ENCODE measurements around the gene CXCR5.
A peak's percentile ranks its signal among the peaks of the same experiment; 100 is the strongest.

The CXCR5 gene

GRCh38 chr11:118877487-118878162 is 6.1 kb upstream of the CXCR5 start:
- DNase-seq: no peak

- no peak for DNase-seq
Measured at GRCh38 chr11:118878163-118878563, 5.5 kb upstream of the CXCR5 start.

GRCh38 chr11:118881228-118881627 is 2.5 kb upstream of the CXCR5 start:
- DNase-seq: no peak

- no peak for DNase-seq
Measured at GRCh38 chr11:118882491-118882890, 1.2 kb upstream of the CXCR5 start.

- no peak for DNase-seq
Measured at GRCh38 chr11:118883004-118883367, 706 bp upstream of the CXCR5 start.

GRCh38 chr11:118884875-118885274 is 1.2 kb downstream of the CXCR5 start:
- no peak for DNase-seq

GRCh38 chr11:118885319-118885718 is 1.6 kb downstream of the CXCR5 start:
- DNase-seq: no peak

GRCh38 chr11:118885831-118886565 is 2.3 kb downstream of the CXCR5 start:
- no peak for DNase-seq

GRCh38 chr11:118886681-118887111 is 3.0 kb downstream of the CXCR5 start:
- DNase-seq: no peak

- DNase-seq: no peak
Measured at GRCh38 chr11:118887206-118887605, 3.5 kb downstream of the CXCR5 start.

- no peak for DNase-seq
Measured at GRCh38 chr11:118888398-118888797, 4.7 kb downstream of the CXCR5 start.

GRCh38 chr11:118889797-118890196 is 6.1 kb downstream of the CXCR5 start:
- DNase-seq: peak; percentile 74

GRCh38 chr11:118892514-118892913 is 8.8 kb downstream of the CXCR5 start:
- no peak for DNase-seq

- DNase-seq: no peak
Measured at GRCh38 chr11:118892964-118893363, 9.3 kb downstream of the CXCR5 start.

GRCh38 chr11:118893662-118894061 is 10.0 kb downstream of the CXCR5 start:
- no peak for DNase-seq

GRCh38 chr11:118894192-118894591 is 10.5 kb downstream of the CXCR5 start:
- DNase-seq: no peak

GRCh38 chr11:118895093-118896039 is 11.7 kb downstream of the CXCR5 start:
- no peak for DNase-seq

- no peak for DNase-seq
Measured at GRCh38 chr11:118896472-118896913, 12.8 kb downstream of the CXCR5 start.

- no peak for DNase-seq
Measured at GRCh38 chr11:118896921-118897591, 13.4 kb downstream of the CXCR5 start.

- DNase-seq: no peak
Measured at GRCh38 chr11:118897721-118898310, 14.1 kb downstream of the CXCR5 start.

GRCh38 chr11:118898400-118899295 is 15.0 kb downstream of the CXCR5 start:
- no peak for DNase-seq
